IMR-90 (cell line): ENCODE measurements around the gene GABRE. TPM values are rescaled to one million over a fixed set of nuclear protein-coding genes. Genes with fewer than 3 reads are reported as not detected.
A peak's percentile ranks its signal among the peaks of the same experiment; 100 is the strongest.

Experiments
- ATAC-seq: fragments of 200-7000 bp; cut with Tn5 transposase; 2 replicates; pipeline ENCODE4 v1.9.1; 2020; ENCODE audit warnings: low read depth, mild to moderate bottlenecking, moderate library complexity
- BruUV-seq: library from RNA; stranded (reverse); fragments of 400-500 nt; replicated peaks from 2 replicates; lab custom pipeline; 2021; lab: Mats Ljungman, UMichigan
- CTCF ChIA-PET: fragments of 300-600 bp; formaldehyde crosslinking; extraction: SDS; loops from one replicate; lab custom pipeline; 2021; ENCODE audit warnings: antibody characterized with exemption; lab: Yijun Ruan, JAX
- POLR2A ChIA-PET: fragments of 300-600 bp; sonication (Branson Sonifier 250); formaldehyde crosslinking; loops from one replicate; lab custom pipeline; 2022; ENCODE audit warnings: antibody characterized with exemption; ENCODE audit not compliant: unreplicated experiment; lab: Charles Lee
- DNase-seq: peaks from one replicate; pipeline ENCODE4 v3.0.0; 2013
- H2AFZ ChIP-seq: replicated peaks from 2 replicates; pipeline ENCODE3; 2013; ENCODE audit warnings: low read length, mild to moderate bottlenecking; ENCODE audit not compliant: poor library complexity
- H2AK5ac ChIP-seq: 2 replicates; pipeline ENCODE4 v1.6.1; 2013; ENCODE audit warnings: low read depth, low read length, inconsistent platforms
- H2AK9ac ChIP-seq: replicated peaks from 2 replicates; pipeline ENCODE3; 2013; ENCODE audit warnings: mild to moderate bottlenecking, low read depth, low read length, moderate library complexity; ENCODE audit not compliant: poor library complexity
- H2BK120ac ChIP-seq: 2 replicates; pipeline ENCODE4 v1.6.1; 2013; ENCODE audit warnings: low read depth, low read length, inconsistent platforms
- H2BK15ac ChIP-seq: 3 replicates; pipeline ENCODE4 v1.6.1; 2013; ENCODE audit warnings: low read depth, low read length, inconsistent platforms
- H2BK20ac ChIP-seq: 2 replicates; pipeline ENCODE4 v1.6.1; 2013; ENCODE audit warnings: low read depth, mild to moderate bottlenecking, inconsistent platforms, low read length, moderate library complexity
- H2BK5ac ChIP-seq: 2 replicates; pipeline ENCODE4 v1.6.1; 2013; ENCODE audit warnings: mild to moderate bottlenecking, low read depth, low read length, inconsistent platforms; ENCODE audit not compliant: poor library complexity, severe bottlenecking
- H3K14ac ChIP-seq: replicated peaks from 2 replicates; pipeline ENCODE4 v1.6.1; 2013; ENCODE audit warnings: low read depth, low read length, inconsistent platforms
- H3K18ac ChIP-seq: 2 replicates; pipeline ENCODE4 v1.6.1; 2013; ENCODE audit warnings: low read depth, low read length, control low read depth
- H3K23ac ChIP-seq: 2 replicates; pipeline ENCODE4 v1.6.1; 2013; ENCODE audit warnings: low read depth, low read length, inconsistent platforms
- H3K27ac ChIP-seq: 2 replicates; pipeline ENCODE4 v1.5.1; 2013; ENCODE audit warnings: mild to moderate bottlenecking, control low read depth, low read length; ENCODE audit not compliant: insufficient read depth
- H3K27me3 ChIP-seq: 2 replicates; pipeline ENCODE4 v1.6.1; 2013; ENCODE audit warnings: low read length; ENCODE audit not compliant: control insufficient read depth, insufficient read depth
- H3K36me3 ChIP-seq: 2 replicates; pipeline ENCODE4 v1.6.1; 2013; ENCODE audit warnings: low read length, mixed read lengths; ENCODE audit not compliant: control insufficient read depth, insufficient read depth
- H3K4ac ChIP-seq: 2 replicates; pipeline ENCODE4 v1.6.1; 2013; ENCODE audit warnings: low read depth, low read length, inconsistent platforms
- H3K4me1 ChIP-seq: 2 replicates; pipeline ENCODE4 v1.6.1; 2013; ENCODE audit warnings: low read length, mixed read lengths; ENCODE audit not compliant: control insufficient read depth, insufficient read depth
- H3K4me2 ChIP-seq: 2 replicates; pipeline ENCODE4 v1.6.1; 2013; ENCODE audit warnings: low read depth, mild to moderate bottlenecking, control low read depth, low read length, moderate library complexity
- H3K4me3 ChIP-seq: 2 replicates; pipeline ENCODE4 v1.5.1; 2013; ENCODE audit warnings: low read depth, mild to moderate bottlenecking, control low read depth, low read length, moderate library complexity; ENCODE audit not compliant: insufficient read depth
- H3K56ac ChIP-seq: 2 replicates; pipeline ENCODE4 v1.6.1; 2013; ENCODE audit warnings: low read length, inconsistent platforms; ENCODE audit not compliant: insufficient read depth; ENCODE audit errors: extremely low read depth
- H3K79me1 ChIP-seq, 2 experiments: 2 replicates each; pipeline ENCODE4 v1.6.1; 2013; ENCODE audit warnings: low read length in 2 of 2, inconsistent platforms in 1 of 2, low read depth in 1 of 2
- H3K9ac ChIP-seq: 2 replicates; pipeline ENCODE4 v1.6.1; 2013; ENCODE audit warnings: low read depth, low read length, control low read depth
- H3K9me1 ChIP-seq: 2 replicates; pipeline ENCODE4 v1.6.1; 2013; ENCODE audit warnings: low read length, inconsistent platforms; ENCODE audit not compliant: insufficient read depth
- H3K9me3 ChIP-seq: 2 replicates; pipeline ENCODE4 v1.6.1; 2013; ENCODE audit warnings: low read length; ENCODE audit not compliant: control insufficient read depth, insufficient read depth
- H4K20me1 ChIP-seq: 2 replicates; pipeline ENCODE4 v1.6.1; 2013; ENCODE audit warnings: low read length, inconsistent platforms; ENCODE audit not compliant: insufficient read depth
- H4K5ac ChIP-seq: 2 replicates; pipeline ENCODE4 v1.6.1; 2013; ENCODE audit warnings: mild to moderate bottlenecking, low read depth, low read length, control low read depth
- H4K8ac ChIP-seq, 2 experiments: 2 replicates each; pipeline ENCODE4 v1.6.1; 2013; ENCODE audit warnings: low read depth in 2 of 2, low read length in 2 of 2, control low read depth in 1 of 2, inconsistent platforms in 1 of 2
- H4K91ac ChIP-seq: 2 replicates; pipeline ENCODE4 v1.6.1; 2013; ENCODE audit warnings: low read depth, low read length, inconsistent platforms; ENCODE audit not compliant: insufficient read depth
- MAFK ChIP-seq: IDR thresholded peaks from 2 replicates; pipeline ENCODE4 v1.6.1; 2012; ENCODE audit warnings: low read depth, low read length, improper control_type of control experiment
- RFX5 ChIP-seq: IDR thresholded peaks from 2 replicates; pipeline ENCODE4 v1.8.0; 2012; ENCODE audit warnings: low read depth, mild to moderate bottlenecking, low read length, moderate library complexity
- WGBS, 2 experiments: methylation state at CpG; one replicate each; pipeline versions ENCODE4 v1.1.5 to v1.1.7; 2013; ENCODE audit warnings: missing lambda C conversion rate in 2 of 2; ENCODE audit not compliant: insufficient read length in 1 of 2; ENCODE audit errors: extremely low coverage in 2 of 2; 5-methylcytosine and 5-hydroxymethylcytosine counted together
- dilution Hi-C: fragments of 300-500 bp; cut with HindIII; formaldehyde crosslinking; loops from one replicate; pipeline ENCODE4 v1.14.3; 2018; ENCODE audit warnings: low sequenced_read_pairs; ENCODE audit not compliant: unreplicated experiment
- in situ Hi-C: fragments of 300-500 bp; cut with MboI; formaldehyde crosslinking; loops from 3 replicates; pipeline ENCODE4 v1.14.3; 2019; ENCODE audit warnings: low sequenced_read_pairs, inconsistent platforms, mixed read lengths
- intact Hi-C: fragments of 100-400 bp; cut with micrococcal nuclease; formaldehyde crosslinking; loops from 2 replicates; pipeline ENCODE4 v1.10.0; 2022
- polyA plus RNA-seq, 3 experiments: library from polyadenylated mRNA; depleted of rRNA; stranded (reverse); fragments of >200 nt; gene quantifications; 2 replicates each; pipeline ENCODE4 v1.2.3, GENCODE V29; 2012; ENCODE audit warnings: low replicate concordance in 1 of 3
- total RNA-seq: library from RNA; depleted of rRNA; stranded (reverse); fragments of >200 nt; gene quantifications from 2 replicates; pipeline ENCODE4 v1.2.3, GENCODE V29; 2012

Gene GABRE
- total and polyA plus RNA-seq, 2 of the 4 experiments (the other 2 are of a cell fraction): 1.3 to 1.6 TPM

- H2BK5ac ChIP-seq: no peak overlapping the region
- H3K14ac ChIP-seq: no peak overlapping the region
- H3K4me2 ChIP-seq: no peak overlapping the region
- H3K18ac ChIP-seq: no peak overlapping the region
- H3K36me3 ChIP-seq: no peaks in the 10 kb centered on the region
- intact Hi-C loops (no loop called here), dilution Hi-C loops (no loop called here), in situ Hi-C loops (no loop called here)
- DNase-seq (no peak), ATAC-seq (no peak)
- H3K27ac ChIP-seq: no peak overlapping the region
- peaks cover 21% of the 10 kb centered on the region; the same call in 1 of the 2 replicates for H3K9me3 ChIP-seq
- no peak overlapping the region for H2AFZ ChIP-seq
- POLR2A ChIA-PET: no interaction called here
- no peak overlapping the region for H4K91ac ChIP-seq
- no peaks in the 10 kb centered on the region for H3K27me3 ChIP-seq
- H4K8ac ChIP-seq: no peak overlapping the region
- H3K56ac ChIP-seq: no peak overlapping the region
- H3K4me3 ChIP-seq: no peak overlapping the region
- no peak overlapping the region for H3K9ac ChIP-seq
- no peaks in the 10 kb centered on the region for H3K79me1 ChIP-seq
- H4K5ac ChIP-seq: no peak overlapping the region
- WGBS, 2 experiments: 50% methylated on average over 1 of the region's 6 CpGs; no CpG with 5 or more reads in 1 of the 2 experiments
- H2AK5ac ChIP-seq: no peak overlapping the region
- H2AK9ac ChIP-seq: no peak overlapping the region
- H2BK120ac ChIP-seq: no peak overlapping the region
- H2BK15ac ChIP-seq: no peak overlapping the region
- no peaks in the 10 kb centered on the region for H3K4me1 ChIP-seq
- no TSS peak for BruUV-seq
- no peak for TF ChIP-seq RFX5
- TF ChIP-seq MAFK: peak; percentile 38
- no peaks in the 10 kb centered on the region for H3K9me1 ChIP-seq
- no peaks in the 10 kb centered on the region for H4K20me1 ChIP-seq
- no peak overlapping the region for H3K4ac ChIP-seq
- no peak overlapping the region for H3K23ac ChIP-seq
- H2BK20ac ChIP-seq: no peak overlapping the region
- CTCF ChIA-PET: no interaction called here
Observed at GRCh38 chrX:151923648-151924047, 50.8 kb downstream of the GABRE start.
